Common myeloid progenitor, CD34-positive (primary cell): ENCODE measurements around the gene ZIC2.

ENCODE experiments used
- CTCF ChIA-PET: fragments of 350-600 bp; sonication (Branson Sonifier 250); formaldehyde crosslinking; loops from one replicate; lab custom pipeline; 2021; ENCODE audit warnings: antibody characterized with exemption; lab: Charles Lee
- POLR2A ChIA-PET: fragments of 350-600 bp; sonication (Branson Sonifier 250); formaldehyde crosslinking; loops from one replicate; lab custom pipeline; 2021; ENCODE audit warnings: antibody characterized with exemption; lab: Charles Lee
- DNase-seq, 3 donors: peaks; one replicate each; pipeline versions ENCODE4 v3.0.0 to v3.0.0-alpha.2; 2013
- H3K27ac ChIP-seq, 2 experiments: 1 replicate in 1 of 2; 2 replicates in 1 of 2; pipeline ENCODE4 v1.7.0; 2013; ENCODE audit warnings: inconsistent platforms in 2 of 2, low read length in 2 of 2, mild to moderate bottlenecking in 2 of 2, low read depth in 1 of 2, moderate library complexity in 1 of 2; ENCODE audit not compliant: severe bottlenecking in 2 of 2, insufficient read depth in 1 of 2, poor library complexity in 1 of 2
- H3K27me3 ChIP-seq, 5 experiments: replicated peaks in 2 of 5; 1 replicate in 3 of 5; 2 replicates in 2 of 5; pipeline versions ENCODE4 v1.6.1 to v1.7.0; 2013; ENCODE audit warnings: low read length in 4 of 5, mild to moderate bottlenecking in 2 of 5, moderate library complexity in 2 of 5, inconsistent platforms in 1 of 5; ENCODE audit not compliant: insufficient read depth in 5 of 5, control insufficient read depth in 4 of 5
- H3K36me3 ChIP-seq, 4 experiments: 1 replicate in 2 of 4; 2 replicates in 2 of 4; pipeline versions ENCODE4 v1.6.1 to v1.7.0; 2013; ENCODE audit warnings: low read length in 3 of 4, control low read depth in 1 of 4, mild to moderate bottlenecking in 1 of 4; ENCODE audit not compliant: control insufficient read depth in 4 of 4, insufficient read depth in 4 of 4
- H3K4me1 ChIP-seq, 4 experiments: 1 replicate in 3 of 4; 2 replicates in 1 of 4; pipeline versions ENCODE4 v1.6.1 to v1.7.1; 2013; ENCODE audit warnings: low read length in 3 of 4, mild to moderate bottlenecking in 3 of 4, control low read depth in 1 of 4, inconsistent platforms in 1 of 4, moderate library complexity in 1 of 4; ENCODE audit not compliant: control insufficient read depth in 4 of 4, insufficient read depth in 4 of 4; ENCODE audit errors: control extremely low read depth in 1 of 4
- H3K4me3 ChIP-seq, 7 experiments: 1 replicate in 4 of 7; 2 replicates in 3 of 7; pipeline versions ENCODE4 v1.5.1 to v1.7.0; 2013; ENCODE audit warnings: mild to moderate bottlenecking in 7 of 7, low read length in 6 of 7, moderate library complexity in 6 of 7, inconsistent platforms in 2 of 7, low read depth in 2 of 7, control low read depth in 1 of 7; ENCODE audit not compliant: insufficient read depth in 4 of 7, control insufficient read depth in 1 of 7; ENCODE audit errors: extremely low read depth in 1 of 7
- H3K9me3 ChIP-seq, 5 experiments: 1 replicate in 4 of 5; 2 replicates in 1 of 5; pipeline versions ENCODE4 v1.6.1 to v1.7.1; 2013; ENCODE audit warnings: low read length in 4 of 5, mild to moderate bottlenecking in 2 of 5, inconsistent platforms in 1 of 5, low read depth in 1 of 5, moderate library complexity in 1 of 5; ENCODE audit not compliant: control insufficient read depth in 4 of 5, insufficient read depth in 2 of 5; ENCODE audit errors: control extremely low read depth in 1 of 5
- WGBS: methylation state at CpG from one replicate; pipeline ENCODE4 v1.1.5; 2013; ENCODE audit not compliant: insufficient coverage; 5-methylcytosine and 5-hydroxymethylcytosine counted together

The ZIC2 gene

DNA sequence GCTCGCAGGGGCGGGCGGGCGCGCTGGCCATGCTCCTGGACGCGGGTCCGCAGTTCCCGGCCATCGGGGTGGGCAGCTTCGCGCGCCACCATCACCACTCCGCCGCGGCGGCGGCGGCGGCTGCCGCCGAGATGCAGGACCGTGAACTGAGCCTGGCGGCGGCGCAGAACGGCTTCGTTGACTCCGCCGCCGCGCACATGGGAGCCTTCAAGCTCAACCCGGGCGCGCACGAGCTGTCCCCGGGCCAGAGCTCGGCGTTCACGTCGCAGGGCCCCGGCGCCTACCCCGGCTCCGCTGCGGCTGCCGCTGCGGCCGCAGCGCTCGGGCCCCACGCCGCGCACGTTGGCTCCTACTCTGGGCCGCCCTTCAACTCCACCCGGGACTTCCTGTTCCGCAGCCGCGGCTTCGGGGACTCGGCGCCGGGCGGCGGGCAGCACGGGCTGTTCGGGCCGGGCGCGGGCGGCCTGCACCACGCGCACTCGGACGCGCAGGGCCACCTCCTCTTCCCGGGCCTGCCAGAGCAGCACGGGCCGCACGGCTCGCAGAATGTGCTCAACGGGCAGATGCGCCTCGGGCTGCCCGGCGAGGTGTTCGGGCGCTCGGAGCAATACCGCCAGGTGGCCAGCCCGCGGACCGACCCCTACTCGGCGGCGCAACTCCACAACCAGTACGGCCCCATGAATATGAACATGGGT is 599 bp downstream of the ZIC2 start:
- WGBS = under 1% methylated on average over 96 of the region's 98 CpGs
- ChIA-PET POLR2A (interaction anchor here (0.8 kb wide), 1 partner anchor 12 kb away, joined by 3 read pairs; no protein-coding TSS in a partner anchor), CTCF (interaction anchor here (1.4 to 2.5 kb wide), 2 partner anchors 8 to 10 kb away, joined by 5 to 8 read pairs; no protein-coding TSS in a partner anchor)
- Histone ChIP-seq H3K4me3 (peak overlapping the region in 2 of 7 experiments; percentile 26 to 33), H3K27me3 (peaks cover 22 to 95% (median 52%) of the 10 kb centered on the region in 5 experiments), H3K4me1 (peaks cover 0 to 40% (median 26%) of the 10 kb centered on the region in 4 experiments), H3K27ac (no peak overlapping the region), H3K36me3 (no peaks in the 10 kb centered on the region), H3K9me3 (peaks cover 0 to 8% (median 0%) of the 10 kb centered on the region in 5 experiments)
- DNase-seq = peak in 1 of 3 donors; percentile 62

DNA sequence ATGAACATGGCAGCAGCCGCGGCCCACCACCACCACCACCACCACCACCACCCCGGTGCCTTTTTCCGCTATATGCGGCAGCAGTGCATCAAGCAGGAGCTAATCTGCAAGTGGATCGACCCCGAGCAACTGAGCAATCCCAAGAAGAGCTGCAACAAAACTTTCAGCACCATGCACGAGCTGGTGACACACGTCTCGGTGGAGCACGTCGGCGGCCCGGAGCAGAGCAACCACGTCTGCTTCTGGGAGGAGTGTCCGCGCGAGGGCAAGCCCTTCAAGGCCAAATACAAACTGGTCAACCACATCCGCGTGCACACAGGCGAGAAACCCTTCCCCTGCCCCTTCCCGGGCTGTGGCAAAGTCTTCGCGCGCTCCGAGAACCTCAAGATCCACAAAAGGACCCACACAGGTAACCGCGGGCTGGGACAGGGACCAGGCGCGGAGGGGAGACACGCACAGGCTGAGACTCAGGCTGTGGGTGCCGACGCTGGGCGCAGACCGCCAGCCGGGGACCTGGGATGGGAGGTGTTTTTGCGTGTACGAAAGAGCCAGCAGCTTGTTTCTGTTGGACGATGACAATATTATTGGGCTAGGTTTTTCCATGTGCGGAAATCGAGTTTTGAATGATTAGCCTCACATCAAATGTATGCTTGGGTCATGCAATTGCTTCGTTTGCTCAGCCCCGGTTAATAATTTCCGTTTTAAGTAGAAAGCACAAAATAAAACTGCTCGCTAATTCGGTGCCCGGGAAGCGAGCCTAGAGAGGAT is 1.3 kb downstream of the ZIC2 start:
- peak in 1 of 3 donors; percentile 51 for DNase-seq
- ChIA-PET CTCF (interaction anchor here (1.4 to 2.5 kb wide), 3 partner anchors 9 to 23 kb away, joined by 3 to 8 read pairs (median 5); no protein-coding TSS in a partner anchor), POLR2A (interaction anchor here (1.4 kb wide), 1 partner anchor 9 kb away, joined by 3 read pairs; no protein-coding TSS in a partner anchor)
- Histone ChIP-seq H3K4me3 (no peak overlapping the region), H3K4me1 (peaks cover 0 to 40% (median 26%) of the 10 kb centered on the region in 4 experiments), H3K27me3 (peaks cover 24 to 95% (median 51%) of the 10 kb centered on the region in 5 experiments), H3K36me3 (no peaks in the 10 kb centered on the region), H3K9me3 (peaks cover 0 to 8% (median 0%) of the 10 kb centered on the region in 5 experiments), H3K27ac (no peak overlapping the region)
- WGBS = 10% methylated on average over 29 of the region's 48 CpGs

DNA sequence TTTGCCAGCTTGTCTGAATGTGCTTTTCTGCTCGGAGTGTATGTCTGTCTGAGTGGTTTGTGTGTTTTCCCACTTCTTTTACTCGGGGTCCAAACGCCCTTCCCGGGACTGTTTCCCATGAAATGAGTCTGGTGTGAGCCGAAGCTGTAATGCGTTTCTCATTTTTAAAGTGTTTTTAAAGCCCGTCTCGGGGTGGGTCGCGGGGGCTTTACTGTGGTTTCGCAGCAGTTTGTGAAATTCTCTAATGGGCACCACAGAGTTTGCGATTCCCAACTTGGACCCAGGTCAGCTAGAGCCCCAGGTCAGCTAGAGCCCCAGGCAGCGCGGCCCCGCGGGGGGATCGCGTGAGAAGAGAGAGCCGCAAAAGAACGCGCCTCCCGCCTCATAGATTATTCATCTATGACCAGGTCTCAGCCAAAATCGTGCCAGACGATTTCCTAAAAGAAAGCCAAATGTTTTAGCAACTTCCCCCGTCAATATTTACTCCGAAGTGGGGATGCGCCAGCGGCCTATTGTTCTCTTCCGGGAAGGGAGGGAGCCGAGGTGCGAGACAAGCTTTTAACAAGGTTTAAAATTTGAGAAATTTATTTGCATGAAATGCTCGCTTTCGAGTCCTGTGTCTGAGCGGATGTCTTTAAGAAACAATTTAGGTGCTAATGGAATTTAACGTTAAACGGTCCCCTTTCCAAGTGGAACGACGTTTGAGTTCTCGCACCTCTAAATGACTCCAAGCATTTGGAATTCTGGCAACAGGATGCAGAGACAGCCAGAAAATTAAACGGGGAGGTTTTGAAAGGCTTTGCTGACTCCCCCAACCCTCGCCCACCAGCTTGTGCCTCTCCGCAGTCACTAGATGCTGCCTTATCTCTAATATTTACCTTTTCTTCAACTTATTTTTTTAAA is 2.2 kb downstream of the ZIC2 start:
- 10% methylated on average over 34 of the region's 42 CpGs for WGBS
- peaks cover 0 to 36% (median 21%) of the 10 kb centered on the region in 4 experiments for H3K4me1 ChIP-seq
- H3K4me3 ChIP-seq = no peak overlapping the region
- DNase-seq = peak in 1 of 3 donors; percentile 36
- H3K9me3 ChIP-seq = peaks cover 0 to 8% (median 0%) of the 10 kb centered on the region in 5 experiments
- ChIA-PET CTCF (interaction anchor here (1.0 to 2.5 kb wide), 5 partner anchors 9 to 24 kb away, joined by 3 to 8 read pairs (median 4); no protein-coding TSS in a partner anchor), POLR2A (interaction anchor here (1.4 kb wide), 1 partner anchor 10 kb away, joined by 3 read pairs; no protein-coding TSS in a partner anchor)
- H3K27me3 ChIP-seq = peaks cover 20 to 95% (median 50%) of the 10 kb centered on the region in 5 experiments
- H3K27ac ChIP-seq = no peak overlapping the region
- no peaks in the 10 kb centered on the region for H3K36me3 ChIP-seq

DNA sequence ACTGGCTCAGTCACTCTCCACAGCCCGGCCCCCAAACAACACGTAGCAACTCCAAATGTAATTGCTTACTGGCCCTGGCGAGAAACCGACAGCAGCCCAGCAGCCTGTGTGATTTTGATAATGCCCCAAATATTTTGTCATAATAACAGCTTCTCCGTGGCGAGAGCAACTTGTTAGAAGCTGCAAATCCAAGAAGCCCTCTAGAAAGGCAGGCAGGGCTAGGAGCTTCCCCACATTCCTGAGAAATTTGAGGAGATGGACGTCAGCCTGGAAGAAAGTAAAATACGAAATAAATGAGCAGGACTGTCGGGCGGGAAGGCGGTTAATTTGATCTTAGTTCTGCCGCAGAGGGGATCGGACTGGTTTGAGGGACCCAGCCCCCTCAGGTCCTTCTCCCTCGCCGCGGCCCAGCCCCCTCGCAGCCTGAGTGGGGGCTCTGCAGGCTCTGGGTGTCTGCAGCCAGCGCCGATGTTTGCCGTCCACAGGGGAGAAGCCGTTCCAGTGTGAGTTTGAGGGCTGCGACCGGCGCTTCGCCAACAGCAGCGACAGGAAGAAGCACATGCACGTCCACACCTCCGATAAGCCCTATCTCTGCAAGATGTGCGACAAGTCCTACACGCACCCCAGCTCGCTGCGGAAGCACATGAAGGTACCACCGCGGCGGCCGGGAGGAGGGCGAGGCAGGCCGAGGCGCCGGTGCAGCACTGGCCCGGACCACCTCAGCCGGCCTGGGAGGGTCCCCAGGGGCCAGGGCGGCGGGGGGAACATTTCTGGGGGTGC is 3.1 kb downstream of the ZIC2 start:
- CTCF ChIA-PET = interaction anchor here (1.0 to 9.8 kb wide), 6 partner anchors 8 to 15 kb away, joined by 3 to 57 read pairs (median 6); no protein-coding TSS in a partner anchor
- Histone ChIP-seq H3K27me3 (peaks cover 17 to 95% (median 58%) of the 10 kb centered on the region in 5 experiments), H3K9me3 (peaks cover 0 to 8% (median 0%) of the 10 kb centered on the region in 5 experiments), H3K27ac (no peak overlapping the region), H3K36me3 (no peaks in the 10 kb centered on the region), H3K4me1 (peaks cover 0 to 38% (median 21%) of the 10 kb centered on the region in 4 experiments), H3K4me3 (no peak overlapping the region)
- DNase-seq = peak in 1 of 3 donors; percentile 52
- POLR2A ChIA-PET = no interaction called here
- WGBS = 7% methylated on average over 41 of the region's 44 CpGs

DNA sequence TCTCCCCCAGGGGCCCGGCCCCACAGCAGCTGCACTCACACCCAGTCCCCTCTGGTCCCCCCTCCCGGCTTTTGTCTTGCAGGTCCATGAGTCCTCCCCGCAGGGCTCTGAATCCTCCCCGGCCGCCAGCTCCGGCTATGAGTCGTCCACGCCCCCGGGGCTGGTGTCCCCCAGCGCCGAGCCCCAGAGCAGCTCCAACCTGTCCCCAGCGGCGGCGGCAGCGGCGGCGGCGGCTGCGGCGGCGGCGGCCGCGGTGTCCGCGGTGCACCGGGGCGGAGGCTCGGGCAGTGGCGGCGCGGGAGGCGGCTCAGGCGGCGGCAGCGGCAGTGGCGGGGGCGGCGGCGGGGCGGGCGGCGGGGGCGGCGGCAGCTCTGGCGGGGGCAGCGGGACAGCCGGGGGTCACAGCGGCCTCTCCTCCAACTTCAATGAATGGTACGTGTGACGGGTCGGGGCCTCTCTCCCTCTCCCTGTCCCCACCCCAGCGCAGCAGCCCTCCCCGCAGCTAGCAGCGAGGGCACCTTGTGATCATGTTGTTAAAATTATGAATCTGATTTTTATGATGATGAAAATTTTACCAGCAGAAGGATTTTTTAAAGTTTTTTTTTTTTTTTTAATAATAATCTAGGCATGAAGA is 3.8 kb downstream of the ZIC2 start:
- Histone ChIP-seq H3K4me3 (no peak overlapping the region), H3K4me1 (peaks cover 0 to 34% (median 17%) of the 10 kb centered on the region in 4 experiments), H3K27ac (no peak overlapping the region), H3K36me3 (no peaks in the 10 kb centered on the region), H3K9me3 (peaks cover 0 to 12% (median 0%) of the 10 kb centered on the region in 5 experiments), H3K27me3 (peaks cover 23 to 95% (median 65%) of the 10 kb centered on the region in 5 experiments)
- ChIA-PET CTCF (interaction anchor here (1.0 to 9.8 kb wide), 3 partner anchors 8 to 14 kb away, joined by 3 to 57 read pairs (median 7); no protein-coding TSS in a partner anchor), POLR2A (no interaction called here)
- WGBS = 2% methylated on average over 19 of the region's 55 CpGs
- DNase-seq = peak in 1 of 3 donors; percentile 33
